Stimulated activated naive CD8-positive, alpha-beta T cell treated with anti-CD3 and anti-CD28 coated beads, Interleukin-15, Interleukin-2, amounts not matched to agents 100 U/mL and 50 U/mL, for 24 hours (primary cell): Measurements from ENCODE around the gene CCM2L.

Experiments used
- ATAC-seq: fragments of 150-1000 bp; cut with Tn5 transposase; one replicate; pipeline ENCODE4 v1.10.0; 2021
- DNase-seq: peaks from one replicate; pipeline ENCODE4 v3.0.0; 2021

CCM2L gene

GRCh38 chr20:32010101-32010500, at the start of gene CCM2L:
Gene CCM2L, plus strand, starts transcription at chr20:32010438. Its CDS starts 17 bp downstream, at chr20:32010455.
- DNase-seq (no peak), ATAC-seq (no peak)

- DNase-seq: no peak
These were observed 47.5 kb upstream of the CCM2L start for GRCh38 chr20:31962761-31963160.

GRCh38 chr20:31963889-31964288, 46.3 kb upstream of the CCM2L start:
- ATAC-seq: no peak

More at GRCh38 chr20:31962761-31963160, 47.5 kb upstream of the CCM2L start:
- ATAC-seq: no peak

GRCh38 chr20:31966991-31967655, 43.1 kb upstream of the CCM2L start:
- ATAC-seq (no peak), DNase-seq (no peak)

More at GRCh38 chr20:31963889-31964288, 46.3 kb upstream of the CCM2L start:
- DNase-seq: no peak

DNA sequence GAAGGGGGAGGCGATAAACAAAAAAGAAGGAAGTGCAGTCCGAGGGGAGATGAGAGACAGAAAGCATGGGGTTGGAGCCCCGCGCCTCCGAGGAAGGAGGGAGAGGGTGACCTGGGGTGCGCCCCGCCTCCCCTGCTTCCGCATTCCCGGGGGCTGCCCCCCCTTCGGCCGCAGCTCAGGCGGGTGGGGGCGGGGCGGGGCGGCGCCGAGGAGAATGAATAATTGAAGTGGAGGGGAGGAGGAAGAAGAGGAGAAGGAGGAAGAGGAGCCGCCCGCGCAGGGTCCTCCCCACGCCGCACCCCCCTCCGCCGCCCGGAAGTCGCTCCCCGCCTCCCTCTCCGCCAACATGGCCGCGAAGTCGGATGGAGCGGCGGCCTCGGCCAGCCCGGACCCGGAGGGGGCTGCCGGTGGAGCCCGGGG, 42.4 kb upstream of the CCM2L start, which contains the start of gene XKR7:
Gene XKR7 (plus strand): TSS at position 322 of the 420 bp plus-strand sequence. CDS start 25 bp downstream, at position 347.
- DNase-seq: peak; percentile 19
- ATAC-seq: peak; percentile 14

GRCh38 chr20:31968291-31969126, 41.7 kb upstream of the CCM2L start:
- peak; percentile 88 for ATAC-seq
- DNase-seq: peak; percentile 87

DNA sequence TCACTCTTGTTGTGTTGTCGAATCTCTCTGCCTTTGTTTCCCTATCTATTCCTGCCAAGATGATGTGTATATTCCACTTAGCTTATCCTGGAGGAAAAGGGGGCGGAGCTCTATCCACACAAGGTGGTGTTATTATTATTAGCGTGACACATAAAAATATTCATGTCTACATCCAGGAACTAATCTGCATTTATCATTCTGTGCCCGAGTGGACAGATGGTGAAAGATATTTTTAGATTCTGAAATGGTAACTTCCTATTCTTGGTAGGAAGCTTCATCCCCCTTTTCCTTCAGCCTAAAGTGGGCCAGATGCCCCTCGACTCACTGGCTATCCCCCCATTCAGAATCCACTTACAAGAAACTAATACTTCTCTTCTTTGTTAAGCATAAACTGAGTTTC, 40.2 kb upstream of the CCM2L start:
- DNase-seq (no peak), ATAC-seq (no peak)

DNA sequence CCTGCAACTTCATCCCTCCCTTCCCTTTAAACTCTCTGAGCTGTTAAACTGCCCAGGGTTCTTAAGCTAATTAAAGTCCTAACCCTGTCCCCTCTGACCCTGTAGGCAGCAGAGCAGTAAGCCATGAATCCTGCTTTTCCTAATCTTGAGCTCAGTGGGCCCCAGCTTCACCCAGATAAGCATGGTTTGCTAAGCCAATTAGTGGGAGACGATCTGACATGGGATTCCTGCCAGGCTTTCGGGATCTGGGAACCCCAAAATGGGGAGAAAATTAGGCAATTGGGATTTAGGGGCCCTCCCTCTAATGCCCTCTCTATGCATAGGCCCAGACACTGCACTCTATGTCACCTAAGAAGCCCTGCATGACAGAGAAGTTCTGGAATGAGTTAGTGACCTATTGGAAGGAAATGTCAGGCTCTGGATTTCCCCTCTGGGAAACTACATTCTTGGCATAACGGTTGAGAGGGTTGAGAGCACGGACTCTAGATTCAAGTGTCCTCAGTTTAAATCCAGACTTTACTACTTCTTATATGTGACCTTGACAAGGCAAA, 37.7 kb upstream of the CCM2L start:
- no peak for ATAC-seq

DNA sequence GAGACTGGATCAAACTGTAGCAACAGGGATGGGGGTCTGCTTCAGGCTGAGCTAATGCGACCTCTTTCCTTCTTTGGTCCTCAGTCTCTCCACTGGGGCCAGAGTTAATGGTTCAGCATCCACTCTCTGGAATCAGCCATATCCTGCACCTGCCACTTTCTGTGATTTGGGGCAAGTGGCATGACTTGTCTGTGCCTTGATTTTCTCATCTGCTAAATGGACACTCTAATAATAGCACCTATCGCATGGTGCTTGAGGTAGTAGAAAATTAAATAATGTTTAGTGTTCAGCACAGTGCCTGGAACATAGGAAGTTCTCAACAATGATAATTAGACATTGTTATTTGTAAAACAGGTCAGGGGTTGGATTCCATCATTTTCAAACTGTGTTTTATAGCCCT, 35.9 kb upstream of the CCM2L start:
- no peak for ATAC-seq

More for the DNA sequence above, 37.7 kb upstream of the CCM2L start:
- DNase-seq: no peak

GRCh38 chr20:31974951-31975487, 35.2 kb upstream of the CCM2L start:
- DNase-seq: no peak

More for the DNA sequence above, 35.9 kb upstream of the CCM2L start:
- DNase-seq: no peak

DNA sequence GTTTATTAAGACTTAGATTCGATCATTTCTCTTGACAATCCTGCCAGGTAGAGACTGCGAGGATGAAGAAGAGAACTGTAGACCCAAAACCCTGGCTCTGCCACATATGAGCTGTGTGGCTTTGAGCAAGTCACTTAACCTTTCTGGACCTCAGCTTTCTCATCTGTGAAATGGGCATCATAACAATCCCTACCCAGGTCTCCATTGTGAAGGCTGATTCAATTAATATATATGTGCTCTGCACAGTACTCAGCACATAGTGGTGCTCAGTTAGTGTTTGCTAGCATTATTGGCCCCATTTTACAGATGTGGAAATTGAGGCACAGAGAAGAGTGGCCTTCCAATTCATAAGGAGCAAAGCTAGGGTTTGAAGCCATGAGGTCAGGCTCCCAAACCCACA, 34.4 kb upstream of the CCM2L start:
- ATAC-seq (no peak), DNase-seq (no peak)

More at GRCh38 chr20:31974951-31975487, 35.2 kb upstream of the CCM2L start:
- ATAC-seq: no peak

- ATAC-seq (no peak), DNase-seq (no peak)
These were observed 33.2 kb upstream of the CCM2L start for GRCh38 chr20:31977080-31977479.

- no peak for DNase-seq
- ATAC-seq: no peak
These were observed 30.4 kb upstream of the CCM2L start for GRCh38 chr20:31979713-31980426.

DNA sequence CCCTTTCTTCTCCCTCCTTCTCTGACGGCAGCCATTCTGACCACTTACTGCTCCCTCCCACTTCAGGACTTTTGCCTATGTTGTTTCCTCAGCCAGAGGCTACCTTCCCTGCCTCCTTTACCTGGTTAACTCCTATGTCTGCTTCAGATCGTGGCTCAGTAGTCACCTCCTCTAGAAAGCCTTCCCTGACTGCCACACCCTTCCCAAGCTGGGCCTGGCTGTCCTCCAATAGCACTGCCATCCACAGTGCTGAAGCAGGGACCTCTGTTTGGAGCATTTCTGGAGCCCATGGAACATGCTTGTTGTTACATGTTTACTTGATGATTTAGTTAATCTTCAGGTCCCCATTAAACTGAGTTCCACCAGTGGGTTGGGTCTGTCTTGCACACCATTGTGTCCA, 28.5 kb upstream of the CCM2L start:
- ATAC-seq: no peak
- DNase-seq: no peak

GRCh38 chr20:31984981-31985471, 25.2 kb upstream of the CCM2L start:
- no peak for ATAC-seq
- DNase-seq: no peak

DNA sequence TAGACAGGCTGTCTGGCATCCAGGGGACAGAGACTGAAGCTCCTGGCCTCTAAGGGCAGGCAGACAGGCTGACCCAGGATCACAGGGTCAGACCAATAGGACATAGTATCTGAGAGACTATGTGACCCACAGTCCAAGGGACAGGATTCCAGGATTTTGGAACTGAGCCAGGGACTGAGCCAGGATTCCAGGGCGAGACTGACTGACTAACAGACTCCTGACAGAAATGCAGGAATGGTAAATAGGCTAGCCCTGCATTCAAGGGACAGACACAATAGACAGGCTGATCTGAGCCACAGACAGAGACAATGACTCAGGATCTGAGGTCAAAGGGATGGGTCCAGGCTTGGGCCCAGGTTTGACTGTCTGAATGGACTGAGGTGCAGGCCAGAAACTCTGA, 22.5 kb upstream of the CCM2L start:
- DNase-seq (no peak), ATAC-seq (no peak)

GRCh38 chr20:31988430-31989015, 21.7 kb upstream of the CCM2L start:
- DNase-seq (peak; percentile 18), ATAC-seq (peak; percentile 80)

DNA sequence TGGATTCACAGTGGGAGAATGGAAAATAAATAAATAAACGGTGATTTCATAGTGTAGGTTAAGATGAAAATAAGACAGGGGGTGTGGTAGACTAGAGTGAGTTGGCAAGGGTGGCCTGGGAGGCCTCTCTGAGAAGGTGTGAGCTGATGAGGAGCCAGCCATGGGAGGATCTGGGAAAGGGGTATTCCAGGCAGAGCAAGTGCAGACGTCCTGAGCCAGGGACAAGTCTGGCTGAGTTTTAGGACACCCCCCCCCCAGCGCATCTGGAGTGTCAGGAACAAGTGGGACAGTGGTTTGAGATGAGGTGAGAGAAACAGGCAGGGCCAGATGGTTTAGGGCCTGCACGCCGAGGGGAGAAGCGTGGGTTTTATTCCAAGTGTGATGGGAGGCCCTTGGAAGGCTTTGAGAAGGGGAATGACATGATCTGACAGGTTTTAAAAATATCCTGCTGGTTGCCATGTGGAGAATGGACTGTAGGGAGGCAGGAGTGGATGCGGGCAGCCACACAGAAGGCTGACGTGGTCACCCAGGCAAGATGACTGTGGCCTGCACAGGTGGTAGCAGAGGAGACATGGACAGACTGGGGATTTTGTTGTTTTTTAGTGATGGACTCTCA, 21.1 kb upstream of the CCM2L start:
- DNase-seq (no peak), ATAC-seq (no peak)

- ATAC-seq (no peak), DNase-seq (no peak)
These were observed 19.4 kb upstream of the CCM2L start for GRCh38 chr20:31990641-31991338.

DNA sequence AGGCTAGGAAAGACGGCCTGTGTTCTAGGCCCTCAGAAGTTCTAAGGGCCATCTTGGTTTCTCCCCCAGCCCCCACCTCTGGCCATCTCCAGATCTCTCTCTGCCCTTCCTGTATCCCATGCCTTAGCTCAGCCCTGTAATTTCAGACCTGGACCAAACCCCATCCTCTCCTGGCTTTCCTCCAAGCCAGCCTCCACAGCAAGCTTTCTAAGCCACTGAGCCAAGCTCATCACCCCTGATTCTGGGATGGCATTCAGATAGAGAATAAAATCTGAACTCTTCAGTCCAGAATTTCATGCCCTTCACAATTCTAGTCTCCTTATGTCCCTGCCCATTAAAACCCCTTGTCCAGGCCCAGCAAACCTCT, 18.9 kb upstream of the CCM2L start:
- ATAC-seq (no peak), DNase-seq (no peak)
